Gastrocnemius medialis (tissue), 4 donors: ENCODE data around the gene CACNA1D. TPM values are rescaled to one million over a fixed set of nuclear protein-coding genes. Genes with fewer than 3 reads are reported as not detected.

ENCODE experiments used
- ATAC-seq, 2 donors: fragments of 150-250 bp; one replicate each; pipeline ENCODE4 v1.9.1; 2016
- DNase-seq, 2 donors: peaks; one replicate each; pipeline ENCODE4 v3.0.0-alpha.2; 2019
- H3K27ac ChIP-seq, 4 donors: fragments of 200-600 bp; sonication (generic); 1 replicate in 1 of 4; 2 replicates in 3 of 4; pipeline ENCODE4 v1.5.1; 2016 to 2018; ENCODE audit warnings: mild to moderate bottlenecking in 2 of 4, moderate library complexity in 1 of 4
- H3K27me3 ChIP-seq, 3 donors: fragments of 200-600 bp; sonication (generic) in 2 of 3; 1 replicate in 1 of 3; 2 replicates in 2 of 3; pipeline versions ENCODE4 v1.5.1 to v1.6.0; 2016 to 2019; ENCODE audit warnings: mild to moderate bottlenecking in 1 of 3, moderate library complexity in 1 of 3
- H3K36me3 ChIP-seq, 2 donors: fragments of 200-600 bp; sonication (generic) in 1 of 2; one replicate each; pipeline ENCODE4 v1.5.1; 2017 to 2018
- H3K4me1 ChIP-seq, 2 donors: fragments of 200-600 bp; sonication (generic) in 1 of 2; one replicate each; pipeline ENCODE4 v1.5.1; 2016 to 2017; ENCODE audit warnings: mild to moderate bottlenecking in 2 of 2
- H3K4me3 ChIP-seq, 4 donors: fragments of 200-600 bp; sonication (generic) in 3 of 4; 1 replicate in 1 of 4; 2 replicates in 3 of 4; pipeline ENCODE4 v1.5.1; 2016 to 2019; ENCODE audit warnings: mild to moderate bottlenecking in 2 of 4
- H3K9me3 ChIP-seq, 3 donors: fragments of 200-600 bp; sonication (generic) in 2 of 3; 1 replicate in 1 of 3; 2 replicates in 2 of 3; pipeline ENCODE4 v1.5.1; 2016 to 2019
- POLR2A ChIP-seq, 2 donors: fragments of 450-650 bp; IDR thresholded peaks; one replicate each; pipeline ENCODE4 v1.6.1; 2017; ENCODE audit warnings: antibody characterized with exemption in 2 of 2, mild to moderate bottlenecking in 2 of 2, moderate library complexity in 2 of 2
- in situ Hi-C, 4 donors: fragments of 200-750 bp; cut with MboI; loops; one replicate each; pipeline versions ENCODE4 v1.15.0 to v1.8.0; 2017; ENCODE audit warnings: low sequenced_read_pairs in 4 of 4
- intact Hi-C: fragments of 100-400 bp; cut with DNase I; formaldehyde crosslinking; loops from one replicate; pipeline ENCODE4 v1.15.1; 2023; ENCODE audit warnings: low total_unique reads
- total RNA-seq, 4 donors: library from RNA; depleted of rRNA; stranded (reverse); fragments of >200 nt; gene quantifications; one replicate each; pipeline versions ENCODE4 v1.1.0 to v1.2.3, GENCODE V29; 2016
- TF ChIP-seq, protein P1 (sequence below), 5 experiments: fragments of 450-650 bp in 3 of 5; fragments of 200-600 bp in 2 of 5; sonication (generic) in 2 of 5; IDR thresholded peaks in 4 of 5; conservative IDR thresholded peaks in 1 of 5; 1 replicate in 4 of 5; 2 replicates in 1 of 5; pipeline ENCODE4 v1.5.1; 2016 to 2019; ENCODE audit warnings: antibody characterized with exemption in 5 of 5, mild to moderate bottlenecking in 3 of 5, moderate library complexity in 3 of 5

Gene CACNA1D
- total RNA-seq, 4 donors from 2014 or later, result 0.18 to 0.34 TPM; not detected in 2

DNA sequence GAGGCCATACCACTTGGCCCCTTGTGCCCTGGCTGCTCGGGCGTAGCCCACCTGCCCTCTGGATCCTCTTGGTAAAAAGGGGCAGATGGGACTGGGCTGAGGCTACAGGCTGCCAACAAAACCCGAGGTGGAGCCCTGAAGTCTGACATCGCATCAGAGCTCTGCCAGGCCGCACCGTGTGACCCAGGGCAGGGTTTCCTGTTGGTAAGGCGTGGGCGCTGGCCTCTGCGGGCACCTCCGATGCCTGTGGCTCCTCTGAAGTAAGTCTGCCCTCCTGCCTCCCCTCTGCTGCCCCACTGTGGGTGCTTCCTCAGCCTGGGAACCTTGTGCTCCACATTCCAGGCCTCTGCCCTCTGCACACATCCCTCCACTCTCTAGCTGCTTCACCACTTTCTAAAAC is 342.9 kb downstream of the CACNA1D start:
- no peak for TF ChIP-seq POLR2A (IDR thresholded peaks at IDR 0.05)
- TF ChIP-seq, protein P1, sequence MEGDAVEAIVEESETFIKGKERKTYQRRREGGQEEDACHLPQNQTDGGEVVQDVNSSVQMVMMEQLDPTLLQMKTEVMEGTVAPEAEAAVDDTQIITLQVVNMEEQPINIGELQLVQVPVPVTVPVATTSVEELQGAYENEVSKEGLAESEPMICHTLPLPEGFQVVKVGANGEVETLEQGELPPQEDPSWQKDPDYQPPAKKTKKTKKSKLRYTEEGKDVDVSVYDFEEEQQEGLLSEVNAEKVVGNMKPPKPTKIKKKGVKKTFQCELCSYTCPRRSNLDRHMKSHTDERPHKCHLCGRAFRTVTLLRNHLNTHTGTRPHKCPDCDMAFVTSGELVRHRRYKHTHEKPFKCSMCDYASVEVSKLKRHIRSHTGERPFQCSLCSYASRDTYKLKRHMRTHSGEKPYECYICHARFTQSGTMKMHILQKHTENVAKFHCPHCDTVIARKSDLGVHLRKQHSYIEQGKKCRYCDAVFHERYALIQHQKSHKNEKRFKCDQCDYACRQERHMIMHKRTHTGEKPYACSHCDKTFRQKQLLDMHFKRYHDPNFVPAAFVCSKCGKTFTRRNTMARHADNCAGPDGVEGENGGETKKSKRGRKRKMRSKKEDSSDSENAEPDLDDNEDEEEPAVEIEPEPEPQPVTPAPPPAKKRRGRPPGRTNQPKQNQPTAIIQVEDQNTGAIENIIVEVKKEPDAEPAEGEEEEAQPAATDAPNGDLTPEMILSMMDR (IDR thresholded peaks at IDR 0.05 in 4 of 5, conservative IDR thresholded peaks at IDR 0.05 in 1 of 5), result no peak
- ATAC-seq, result no peak
- intact Hi-C loops, result no loop called here
- Histone ChIP-seq H3K4me3 (no peak overlapping the region), H3K27ac (no peak overlapping the region), H3K9me3 (no peaks in the 10 kb centered on the region), H3K4me1 (no peaks in the 10 kb centered on the region), H3K27me3 (no peaks in the 10 kb centered on the region), H3K36me3 (no peaks in the 10 kb centered on the region)
- no peak for DNase-seq
- in situ Hi-C loops, result no loop called here

DNA sequence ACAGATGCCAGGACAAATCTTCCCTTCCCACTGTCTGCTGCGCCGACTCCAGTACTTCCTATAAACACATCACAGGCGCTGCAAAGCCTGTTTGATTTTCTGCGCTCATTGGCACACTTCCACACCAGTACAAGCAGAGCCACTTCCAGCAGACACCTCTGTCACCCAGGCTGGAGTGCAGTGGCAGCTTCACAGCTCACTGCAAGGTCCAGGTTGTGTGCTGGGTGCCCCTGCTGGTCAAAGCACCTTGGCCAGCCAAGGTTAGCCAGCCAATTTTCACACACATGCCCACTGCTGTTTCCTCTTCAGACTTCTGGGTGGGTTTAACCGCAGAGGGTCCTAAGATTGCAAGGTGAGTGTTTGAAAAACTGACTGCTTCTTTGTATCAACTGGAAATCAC is 346.9 kb downstream of the CACNA1D start:
- in situ Hi-C loops (no loop called here), intact Hi-C loops (no loop called here)
- no peaks in the 10 kb centered on the region for H3K27me3 ChIP-seq
- no peak overlapping the region for H3K4me3 ChIP-seq
- H3K36me3 ChIP-seq, result no peaks in the 10 kb centered on the region
- H3K27ac ChIP-seq, result no peak overlapping the region
- H3K4me1 ChIP-seq, result no peaks in the 10 kb centered on the region
- no peak for DNase-seq
- TF ChIP-seq POLR2A (IDR thresholded peaks at IDR 0.05), result no peak
- TF ChIP-seq, protein P1 (IDR thresholded peaks at IDR 0.05 in 4 of 5, conservative IDR thresholded peaks at IDR 0.05 in 1 of 5), result no peak
- no peaks in the 10 kb centered on the region for H3K9me3 ChIP-seq
- ATAC-seq, result no peak

DNA sequence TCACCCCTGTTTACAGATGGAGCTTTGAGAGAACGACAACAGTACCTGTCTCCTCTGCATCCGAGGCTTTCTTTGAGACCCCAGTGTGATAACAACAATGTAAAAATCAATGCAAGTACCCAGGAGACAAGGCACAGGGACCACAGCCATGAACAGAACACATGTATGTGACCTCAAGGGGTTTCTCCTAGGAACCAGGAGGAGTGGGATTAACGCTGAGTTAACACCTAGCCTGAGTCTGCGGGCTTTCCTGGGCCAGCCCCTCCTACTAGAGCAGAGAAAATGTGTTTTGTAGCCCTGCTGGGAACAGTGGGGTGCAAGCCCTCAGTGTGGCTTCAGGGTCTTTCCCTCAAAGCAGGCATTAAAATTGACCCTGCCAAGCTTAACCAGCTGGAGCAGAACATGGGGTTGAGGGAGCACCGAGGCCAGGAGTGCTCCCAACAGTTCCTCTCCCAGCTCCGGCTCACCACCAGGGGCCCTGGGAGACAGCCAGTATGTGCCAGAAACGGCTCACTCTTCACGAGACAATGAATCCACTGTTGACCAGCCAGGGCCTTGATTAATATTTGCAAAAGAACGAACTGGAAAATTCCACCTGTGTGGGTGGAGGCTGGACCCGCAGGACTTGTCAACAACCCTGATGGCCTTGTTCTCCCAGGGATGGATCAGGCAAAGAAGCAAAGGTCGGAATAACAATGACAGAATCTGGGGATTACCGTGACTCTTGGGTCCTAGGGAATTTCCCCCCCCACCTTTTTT is 348.2 kb downstream of the CACNA1D start:
- DNase-seq, result no peak
- no peaks in the 10 kb centered on the region for H3K27me3 ChIP-seq
- H3K4me1 ChIP-seq, result peaks cover 0 to 5% of the 10 kb centered on the region in 2 donors
- in situ Hi-C loops (no loop called here), intact Hi-C loops (no loop called here)
- no peak overlapping the region for H3K27ac ChIP-seq
- no peaks in the 10 kb centered on the region for H3K9me3 ChIP-seq
- TF ChIP-seq POLR2A (IDR thresholded peaks at IDR 0.05), result no peak
- TF ChIP-seq, protein P1 (IDR thresholded peaks at IDR 0.05 in 4 of 5, conservative IDR thresholded peaks at IDR 0.05 in 1 of 5), result no peak
- no peak for ATAC-seq
- H3K4me3 ChIP-seq, result no peak overlapping the region
- no peaks in the 10 kb centered on the region for H3K36me3 ChIP-seq

DNA sequence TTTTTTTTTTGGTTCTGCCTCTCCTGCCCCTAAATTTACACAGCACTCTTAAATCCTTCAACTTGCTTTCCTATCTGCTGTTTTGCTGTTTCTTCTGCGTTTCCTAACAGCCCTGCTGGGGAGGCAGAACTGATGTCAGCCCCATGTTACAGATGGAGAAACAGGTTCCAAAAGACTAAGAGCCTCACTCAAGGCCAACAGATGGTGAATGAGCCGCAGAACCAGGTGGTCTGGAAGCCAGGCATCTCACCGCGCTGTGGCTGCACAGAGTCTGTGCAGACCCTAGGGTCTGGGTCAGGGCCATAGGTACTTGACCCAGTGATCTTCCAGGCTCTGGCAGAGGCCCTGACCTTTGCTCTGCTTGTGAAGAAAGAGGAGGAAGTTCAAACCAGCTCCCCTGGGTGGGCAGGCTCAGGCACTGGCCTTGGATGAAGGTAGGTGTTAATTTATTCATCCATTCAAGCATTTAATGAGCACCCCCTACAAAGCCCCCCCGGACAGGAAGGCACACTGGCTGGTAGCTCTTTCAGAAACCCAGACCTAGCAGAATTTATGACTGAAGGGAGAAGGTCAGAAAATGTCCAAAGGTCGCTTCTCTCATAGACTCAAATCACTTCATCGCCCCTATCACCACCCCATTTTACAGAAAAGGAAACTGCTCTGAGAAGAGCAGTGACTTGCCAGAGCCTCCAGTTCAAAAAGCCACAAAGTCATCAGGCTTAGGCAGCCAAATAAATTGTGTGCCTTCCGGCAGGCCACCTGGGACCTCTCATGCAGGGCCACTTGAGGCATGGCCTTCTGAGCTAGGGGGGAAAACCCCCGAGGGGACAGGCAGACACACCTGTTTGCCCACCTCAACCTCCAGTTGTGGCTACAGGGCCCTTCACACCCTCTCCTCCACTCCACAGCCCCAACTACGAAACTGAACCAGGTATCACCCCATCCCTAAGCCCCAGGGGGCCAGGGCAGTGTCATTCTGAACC is 349.1 kb downstream of the CACNA1D start:
- no peak for TF ChIP-seq POLR2A (IDR thresholded peaks at IDR 0.05)
- TF ChIP-seq, protein P1 (IDR thresholded peaks at IDR 0.05 in 4 of 5, conservative IDR thresholded peaks at IDR 0.05 in 1 of 5), result no peak
- no peak overlapping the region for H3K27ac ChIP-seq
- H3K9me3 ChIP-seq, result no peaks in the 10 kb centered on the region
- ATAC-seq (no peak), DNase-seq (no peak)
- H3K27me3 ChIP-seq, result no peaks in the 10 kb centered on the region
- intact Hi-C loops (loop anchor here (2.0 kb wide), 1 partner anchor 39 kb away; the partner anchor contains the start of gene ACTR8), in situ Hi-C loops (no loop called here)
- no peaks in the 10 kb centered on the region for H3K36me3 ChIP-seq
- H3K4me1 ChIP-seq, result peaks cover 0 to 5% of the 10 kb centered on the region in 2 donors
- no peak overlapping the region for H3K4me3 ChIP-seq
